ENCODE data around the gene CACNA1C.

The CACNA1C gene

DNA sequence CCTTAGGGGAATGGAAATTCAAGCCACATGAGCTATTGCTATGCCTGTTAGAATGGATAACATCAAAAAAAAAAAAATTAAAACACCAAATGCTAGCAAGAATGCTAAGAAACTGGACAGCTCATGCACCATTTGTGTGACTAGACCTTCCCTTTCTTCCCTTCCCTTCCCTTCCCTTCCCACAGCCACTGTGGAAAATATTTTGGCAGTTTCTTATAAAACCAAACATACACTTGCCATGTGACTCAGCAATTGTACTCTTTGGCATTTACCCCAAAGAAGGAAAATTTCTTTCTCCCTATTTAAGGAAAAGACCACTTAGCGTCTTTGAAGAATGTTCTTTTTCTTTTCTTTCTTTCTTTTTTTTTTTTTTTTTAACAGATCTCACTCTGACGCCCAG is 692.9 kb downstream of the CACNA1C start:
- no peak for DNase-seq (ENCODE audit: low read depth)

Measured in stimulated activated CD8-positive, alpha-beta memory T cell treated with anti-CD3 and anti-CD28 coated beads, Interleukin-12 subunit alpha, Interleukin-12 subunit beta, amount 100 ng/mL, for 1 hour (primary cell).